CD4-positive, alpha-beta T cell treated with Interleukin-6 for 4 hours (primary cell): ENCODE measurements around the gene ADPRHL1.

Experiments
- DNase-seq: peaks from one replicate; pipeline ENCODE4 v3.0.0-alpha.2; 2020; ENCODE audit warnings: mixed read lengths

ADPRHL1 gene

DNA sequence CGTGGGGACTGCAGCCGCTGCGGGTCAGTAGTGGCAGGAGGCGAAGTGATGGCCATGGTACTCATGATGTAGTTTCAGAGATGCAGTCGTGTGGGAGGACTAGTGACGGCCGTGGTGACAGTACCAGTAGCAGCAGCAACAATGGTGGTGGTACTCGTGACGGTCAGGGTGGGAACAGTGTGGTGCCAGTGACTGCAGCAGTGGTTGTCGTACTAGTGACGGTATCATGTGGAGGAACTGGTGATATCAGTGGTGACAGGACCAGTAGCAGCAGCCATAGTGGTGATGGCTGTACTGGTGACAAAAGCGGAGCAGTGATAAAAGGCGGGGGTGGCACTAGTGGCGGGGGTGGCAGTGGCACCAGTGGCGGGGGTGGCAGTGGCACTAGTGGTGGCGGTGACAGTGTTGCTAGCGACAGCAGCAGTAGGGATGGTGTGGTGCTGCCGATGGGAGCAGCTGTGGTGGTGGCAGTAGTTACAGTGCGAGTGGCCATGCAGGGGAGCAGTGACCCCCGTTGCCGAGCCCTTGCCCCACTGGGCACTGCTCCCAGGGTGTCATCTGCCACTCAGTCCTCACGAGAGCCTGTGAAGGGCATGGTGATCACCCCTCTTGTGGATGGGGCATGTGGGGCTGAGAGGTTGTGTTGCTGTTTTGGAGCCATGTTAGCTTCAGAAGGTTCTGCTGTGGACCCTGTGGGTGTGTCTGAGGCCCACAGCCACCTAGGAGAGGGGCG lies 22.7 kb downstream of the ADPRHL1 start:
- no peak for DNase-seq

DNA sequence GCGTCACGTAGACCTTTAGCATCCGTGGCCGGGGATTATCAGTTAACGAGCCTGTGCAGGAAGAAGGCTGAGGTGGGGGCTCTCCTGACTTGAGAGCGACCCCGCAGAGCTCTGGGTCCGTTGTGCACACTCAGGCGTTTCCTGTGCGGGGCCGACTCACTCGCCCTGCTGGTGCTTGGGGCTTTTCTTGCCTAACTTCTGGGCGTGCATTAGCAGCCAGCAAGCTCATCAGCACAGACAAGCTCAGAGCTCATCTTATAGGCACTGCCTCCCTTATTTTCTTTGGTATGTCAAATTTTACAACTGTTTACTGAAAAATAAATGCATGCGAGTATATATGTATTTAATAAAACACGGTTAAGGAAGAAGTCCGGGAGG lies 23.7 kb downstream of the ADPRHL1 start:
- DNase-seq = no peak

DNA sequence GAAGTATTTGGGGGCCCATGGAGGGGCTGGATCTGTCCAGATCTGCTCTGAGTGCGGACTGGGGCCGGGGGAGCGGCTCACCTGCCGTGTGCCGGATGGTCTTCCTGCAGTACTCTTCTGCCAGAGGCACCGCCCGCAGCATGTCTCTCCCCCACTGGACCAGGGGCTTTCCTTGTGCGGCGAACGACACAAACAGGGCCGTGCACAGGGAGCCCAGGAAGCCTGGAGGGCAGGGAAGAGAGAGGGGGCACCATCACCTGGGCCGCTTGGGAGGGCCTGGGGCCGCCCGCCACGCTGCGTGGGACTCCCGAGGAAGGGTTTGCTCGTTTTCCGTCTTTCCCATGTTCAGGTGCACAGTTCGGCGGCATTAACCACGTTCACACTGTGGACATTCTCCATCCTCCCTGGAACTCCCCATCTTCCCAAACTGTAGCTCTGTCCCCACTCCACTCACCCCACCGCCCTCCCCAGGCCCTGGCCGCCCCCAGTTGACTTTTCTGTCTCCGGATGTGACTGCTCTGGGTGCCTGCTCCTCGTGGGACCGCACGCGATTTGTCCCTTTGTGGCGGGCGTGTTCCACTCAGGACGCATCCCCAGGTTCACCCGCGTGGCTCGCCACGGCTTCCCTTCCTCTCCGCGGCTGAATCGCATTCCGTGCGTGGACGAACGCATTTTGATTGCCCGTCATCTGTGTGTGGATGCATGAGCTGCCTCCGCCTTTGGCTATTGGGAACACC lies 24.2 kb downstream of the ADPRHL1 start:
- DNase-seq = no peak

DNA sequence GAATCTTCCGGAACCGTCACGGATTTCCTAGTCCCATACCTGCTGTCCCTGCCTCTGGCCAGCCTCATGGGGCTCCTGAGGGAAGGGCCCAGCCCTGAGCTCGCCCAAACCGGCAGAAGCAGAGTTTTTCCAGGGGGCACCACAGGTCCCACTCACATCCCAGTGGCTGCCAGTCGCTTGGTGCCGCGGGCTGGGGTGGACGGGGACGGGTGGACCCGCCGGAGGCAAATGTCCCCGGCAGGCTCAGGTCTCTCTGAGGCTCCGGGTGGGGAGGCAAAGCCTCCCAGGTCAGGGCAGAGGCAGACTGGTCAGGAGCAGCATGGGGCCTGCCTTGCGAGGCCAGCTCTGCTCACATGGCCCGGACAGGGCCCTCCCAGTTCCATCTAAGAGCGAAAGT lies 24.8 kb downstream of the ADPRHL1 start:
- no peak for DNase-seq

DNA sequence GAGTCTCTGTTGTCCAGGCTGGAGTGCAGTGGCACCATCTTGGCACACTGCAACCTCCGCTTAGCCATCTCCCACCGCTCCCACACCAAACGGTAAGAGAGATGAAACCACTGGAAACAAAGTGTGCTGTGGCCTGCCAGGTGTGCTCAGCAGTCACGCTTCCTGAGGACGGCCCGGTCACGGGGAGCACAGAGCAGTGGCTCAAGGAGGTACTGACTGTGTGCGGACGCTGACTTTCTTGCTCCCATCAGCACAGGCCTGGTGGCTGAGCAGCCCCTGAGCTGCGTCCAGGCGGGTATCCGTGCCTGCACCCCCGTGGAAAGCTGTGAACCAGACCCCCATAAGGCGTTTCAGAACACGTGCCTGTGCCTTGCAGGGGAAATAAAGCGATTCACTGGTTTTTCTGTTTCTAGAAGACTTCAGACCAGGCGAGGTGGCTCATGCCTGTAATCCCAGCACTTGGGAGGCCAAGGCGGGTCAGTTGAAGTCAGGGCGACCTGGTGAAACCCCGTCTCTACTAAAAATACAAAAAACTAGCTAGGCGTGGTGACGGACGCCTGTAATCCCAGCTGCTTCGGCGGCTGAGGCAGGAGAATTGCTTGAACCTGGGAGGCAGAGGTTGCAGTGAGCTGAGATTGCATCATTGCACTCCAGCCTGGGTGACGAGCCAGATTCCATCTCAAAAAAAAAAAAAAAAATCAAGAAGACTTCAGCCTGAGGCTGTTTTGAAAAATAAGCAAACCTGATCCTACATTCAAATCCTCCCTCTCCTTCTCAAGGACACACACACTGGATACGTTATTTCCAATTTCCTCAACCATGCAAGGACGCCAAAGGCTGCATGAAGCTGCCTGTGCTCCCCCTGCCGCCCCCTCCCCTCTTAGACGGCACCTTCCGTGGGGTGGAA lies 25.5 kb downstream of the ADPRHL1 start:
- DNase-seq = no peak

DNA sequence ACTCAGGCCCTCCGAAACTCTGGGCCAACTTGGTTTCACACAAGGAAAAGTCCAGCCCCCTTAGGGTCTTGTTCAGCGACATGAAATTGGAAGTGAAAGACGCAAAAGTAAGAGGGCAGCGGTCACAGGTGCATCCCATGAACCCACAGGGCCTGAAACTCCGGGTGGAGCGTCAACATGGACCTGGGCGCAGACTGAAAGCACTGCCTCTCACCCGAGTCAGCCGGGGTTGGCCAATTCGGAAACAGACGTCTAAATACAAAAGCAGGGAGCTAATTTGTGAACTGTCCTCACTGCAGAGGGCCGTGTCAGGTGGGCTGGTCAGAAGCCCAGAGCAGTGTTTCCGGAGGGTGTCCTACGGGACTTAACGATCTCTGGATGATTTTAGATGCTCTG lies 26.7 kb downstream of the ADPRHL1 start:
- DNase-seq = no peak

DNA sequence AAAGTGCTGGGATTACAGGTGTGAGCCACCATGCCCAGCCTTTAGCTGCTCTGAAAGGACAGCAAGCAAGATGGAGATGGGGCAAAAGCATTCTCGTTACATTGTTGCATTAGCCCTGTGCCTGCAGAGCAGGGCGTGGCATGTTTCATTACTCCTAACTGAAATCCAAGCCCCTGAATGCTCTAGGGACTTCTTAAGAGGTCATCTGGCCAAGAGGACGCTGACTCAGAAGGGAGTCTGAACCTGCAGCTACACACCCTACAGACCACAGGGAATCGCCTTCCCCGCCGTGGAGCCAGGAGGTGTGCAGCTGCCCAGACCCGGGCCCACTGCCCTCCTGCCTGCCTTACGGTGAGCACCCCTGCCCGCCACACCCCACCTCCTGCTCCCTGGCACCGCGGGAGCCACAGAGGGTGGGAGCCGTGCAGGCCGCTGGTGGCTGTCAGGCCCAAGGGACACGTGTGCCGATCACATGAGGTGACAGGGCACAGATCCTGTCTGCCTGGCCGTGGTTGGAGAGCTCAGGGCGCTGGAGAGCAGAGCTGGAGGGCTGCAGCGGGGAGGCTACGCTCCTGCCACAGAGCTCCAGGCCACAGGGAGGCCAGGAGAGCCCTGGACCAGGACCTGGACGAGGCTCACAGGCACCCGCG lies 27.2 kb downstream of the ADPRHL1 start:
- DNase-seq = no peak

DNA sequence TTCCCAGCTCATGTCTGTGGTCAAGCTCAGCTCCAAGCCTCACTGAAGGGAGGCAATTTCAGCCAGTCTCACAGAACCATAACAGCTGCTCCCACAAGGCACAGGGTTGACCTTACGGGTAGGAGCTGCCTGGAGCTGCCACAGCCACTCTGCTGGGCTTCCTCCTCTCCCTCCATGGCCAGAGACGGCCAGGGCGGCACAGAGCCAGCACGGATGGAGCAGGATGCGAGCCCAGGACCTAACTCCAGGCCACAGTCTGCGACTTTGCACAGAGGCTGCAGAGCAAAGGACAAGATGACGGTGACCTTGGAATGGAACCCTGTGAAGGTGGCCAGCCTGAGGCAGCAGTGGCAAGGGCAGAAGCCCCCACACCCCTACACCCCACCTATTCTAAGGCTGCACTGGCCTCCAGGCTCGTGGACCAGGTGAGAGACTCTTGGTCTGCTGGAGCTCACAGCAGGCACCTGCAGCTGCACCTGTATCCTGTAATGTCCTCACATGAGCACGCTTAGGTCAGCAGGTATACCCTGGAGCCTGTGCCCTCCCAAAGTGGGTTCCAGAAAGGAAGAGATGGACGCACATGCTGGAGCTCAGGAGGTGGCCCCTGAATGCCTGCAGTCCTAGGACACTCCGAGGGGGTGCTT lies 29.6 kb downstream of the ADPRHL1 start:
- DNase-seq = no peak

DNA sequence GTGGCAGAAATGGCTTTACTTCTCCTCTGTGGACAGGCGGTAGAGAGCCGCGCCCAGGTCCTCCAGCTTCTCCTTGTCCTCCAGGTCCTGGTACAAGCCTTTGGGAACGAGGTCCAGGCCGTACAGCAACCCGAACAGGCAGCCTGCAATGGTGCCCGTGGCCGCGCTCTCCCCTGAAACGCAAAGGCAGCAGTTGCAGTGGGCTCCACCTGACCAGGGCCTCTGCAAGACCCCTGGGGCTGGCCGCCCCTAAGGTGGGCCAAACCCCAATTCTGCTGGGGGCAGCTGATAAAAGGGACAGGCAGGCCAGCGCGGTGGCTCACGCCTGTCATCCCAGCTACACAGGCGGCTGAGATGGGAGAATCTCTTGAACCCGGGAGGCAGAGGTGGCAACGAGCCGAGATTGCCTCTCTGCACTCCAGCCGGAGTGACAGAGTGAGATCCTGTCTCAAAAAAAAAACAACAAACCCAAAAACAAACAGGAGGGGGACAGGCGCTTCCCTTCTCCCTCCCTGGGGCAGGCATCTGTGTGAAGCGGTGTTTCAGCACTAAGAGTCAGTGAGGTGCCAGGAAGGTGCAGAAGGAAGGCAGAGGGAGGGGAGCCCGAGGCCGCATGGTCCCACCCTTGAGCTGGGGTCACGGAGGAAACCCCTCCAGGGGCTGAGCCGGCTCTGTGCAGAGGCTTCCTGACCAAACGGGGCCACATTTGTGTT lies 30.3 kb downstream of the ADPRHL1 start:
- no peak for DNase-seq

DNA sequence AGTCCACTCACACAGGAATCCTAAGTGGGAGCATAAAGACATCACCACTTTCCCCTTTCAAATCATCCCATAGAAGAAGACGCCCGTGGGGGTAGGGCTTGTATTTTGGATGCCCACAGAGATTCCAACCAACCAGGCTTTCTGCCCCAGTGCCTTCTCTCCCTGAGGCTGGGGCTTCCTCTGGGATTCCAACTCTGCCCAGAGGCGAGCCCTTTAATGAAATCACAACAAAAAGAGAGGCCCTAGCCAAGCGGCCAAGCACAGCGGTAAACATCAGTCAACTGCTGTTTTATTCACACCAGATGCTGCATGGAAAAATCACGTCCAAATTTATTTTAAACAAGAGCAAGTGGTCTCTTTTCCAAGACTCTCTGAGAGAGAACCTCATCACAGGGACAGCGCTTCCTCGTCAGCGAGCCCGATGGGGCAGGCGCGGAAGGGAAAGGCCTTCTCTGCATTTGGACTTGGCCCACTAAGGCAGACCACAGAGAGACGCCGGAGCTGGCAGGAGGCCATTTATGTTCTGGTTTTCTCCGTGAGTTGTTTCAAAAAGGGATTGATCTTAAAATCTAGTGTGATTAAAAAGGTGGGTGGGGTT lies 31.5 kb downstream of the ADPRHL1 start:
- DNase-seq = no peak

DNA sequence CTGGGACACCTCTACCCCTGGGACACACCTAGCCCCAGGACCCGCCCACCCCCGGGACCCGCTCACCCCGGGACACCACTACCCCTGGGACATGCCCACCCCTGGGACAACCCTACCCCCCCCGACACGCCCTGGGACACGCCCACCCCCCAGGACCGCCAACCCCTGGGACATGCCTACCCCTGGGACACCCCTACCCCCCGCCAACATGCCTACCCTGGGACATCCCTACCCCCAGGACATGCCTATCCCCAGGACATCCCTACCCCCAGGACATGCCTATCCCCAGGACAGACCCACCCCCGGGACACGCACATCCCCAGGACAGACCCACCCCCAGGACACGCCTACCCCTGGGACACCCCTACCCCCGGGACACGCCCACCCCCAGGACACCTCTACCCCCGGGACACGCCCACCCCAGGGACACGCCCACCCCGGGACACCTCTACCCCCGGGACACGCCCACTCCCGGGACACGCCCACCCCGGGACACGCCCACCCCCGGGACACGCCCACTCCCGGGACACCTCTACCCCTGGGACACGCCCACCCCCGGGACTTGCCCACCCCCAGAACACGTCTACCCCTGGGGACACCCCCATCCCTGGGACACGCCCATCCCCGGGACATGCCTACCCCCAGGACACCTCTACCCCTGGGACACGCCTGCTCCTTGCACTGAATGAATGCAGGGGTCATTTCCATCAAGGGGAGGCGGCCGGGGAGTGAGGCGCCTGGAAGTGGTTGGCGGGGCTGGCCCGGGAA lies 32.3 kb downstream of the ADPRHL1 start:
- no peak for DNase-seq

DNA sequence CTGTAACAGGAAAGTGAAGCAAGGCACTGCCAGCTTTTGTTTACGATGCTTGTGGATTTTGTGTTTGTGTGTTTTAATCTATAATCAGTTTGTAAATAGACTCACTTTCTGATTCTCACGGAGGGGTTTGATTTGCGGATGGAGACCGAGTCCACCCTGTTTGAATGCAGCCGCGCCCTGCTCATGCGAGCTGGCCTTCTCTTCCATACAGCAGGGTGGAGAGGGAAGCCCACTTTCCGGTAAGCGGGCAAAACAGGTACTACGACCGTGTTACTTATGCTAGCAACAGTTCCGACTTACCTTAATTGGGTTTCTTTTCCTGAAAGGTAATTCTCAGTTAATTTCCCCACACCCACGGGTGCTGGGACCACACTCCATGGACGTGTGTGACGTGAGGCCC lies 33.1 kb downstream of the ADPRHL1 start:
- DNase-seq = no peak

DNA sequence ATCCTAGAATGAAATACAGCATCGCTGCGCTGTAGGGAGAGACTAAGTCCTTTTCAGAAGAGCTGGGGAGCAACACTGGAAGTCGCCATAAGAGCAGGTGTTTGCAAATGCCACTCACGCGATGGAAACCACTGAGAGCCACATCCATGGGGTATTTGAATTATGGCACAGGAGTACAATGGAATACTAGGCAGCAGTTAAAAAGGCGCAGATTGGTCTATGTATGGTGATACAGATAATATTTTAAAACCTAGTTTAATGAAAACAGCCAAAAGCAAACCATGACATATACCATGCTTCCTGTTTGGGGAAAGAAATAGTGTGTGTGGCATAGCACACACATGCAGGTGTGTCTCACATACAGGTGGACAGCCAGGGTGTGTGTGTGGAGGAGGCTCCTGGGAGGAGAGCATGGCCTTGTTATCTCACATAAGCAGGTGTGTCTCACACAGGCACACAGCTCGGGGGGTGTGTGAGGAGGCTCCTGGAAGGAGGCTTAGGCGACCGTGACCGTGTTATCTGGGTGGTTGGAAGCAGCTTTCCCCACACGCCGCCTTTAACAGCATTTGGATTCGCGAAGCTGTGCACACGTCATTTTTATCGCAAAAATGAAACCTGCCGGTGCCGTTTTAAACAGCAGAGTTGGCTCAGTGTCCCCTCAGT lies 33.6 kb downstream of the ADPRHL1 start:
- DNase-seq = no peak

DNA sequence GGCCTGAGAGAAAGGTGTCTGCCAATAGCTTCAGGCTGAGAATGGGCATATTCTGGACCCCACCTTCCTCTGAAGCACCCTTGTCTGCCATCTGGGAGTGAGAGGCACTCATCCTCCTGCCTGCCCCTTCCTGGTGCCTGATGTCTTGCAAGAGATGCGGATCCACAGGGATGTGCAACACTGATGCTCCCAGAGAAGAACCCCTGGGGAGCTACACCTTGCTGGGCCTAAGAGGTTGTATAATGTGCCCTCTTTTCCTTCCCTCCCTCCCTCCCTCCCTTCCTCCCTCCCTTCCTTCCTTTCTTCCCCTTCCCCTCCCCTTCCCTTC lies 34.6 kb downstream of the ADPRHL1 start:
- no peak for DNase-seq

DNA sequence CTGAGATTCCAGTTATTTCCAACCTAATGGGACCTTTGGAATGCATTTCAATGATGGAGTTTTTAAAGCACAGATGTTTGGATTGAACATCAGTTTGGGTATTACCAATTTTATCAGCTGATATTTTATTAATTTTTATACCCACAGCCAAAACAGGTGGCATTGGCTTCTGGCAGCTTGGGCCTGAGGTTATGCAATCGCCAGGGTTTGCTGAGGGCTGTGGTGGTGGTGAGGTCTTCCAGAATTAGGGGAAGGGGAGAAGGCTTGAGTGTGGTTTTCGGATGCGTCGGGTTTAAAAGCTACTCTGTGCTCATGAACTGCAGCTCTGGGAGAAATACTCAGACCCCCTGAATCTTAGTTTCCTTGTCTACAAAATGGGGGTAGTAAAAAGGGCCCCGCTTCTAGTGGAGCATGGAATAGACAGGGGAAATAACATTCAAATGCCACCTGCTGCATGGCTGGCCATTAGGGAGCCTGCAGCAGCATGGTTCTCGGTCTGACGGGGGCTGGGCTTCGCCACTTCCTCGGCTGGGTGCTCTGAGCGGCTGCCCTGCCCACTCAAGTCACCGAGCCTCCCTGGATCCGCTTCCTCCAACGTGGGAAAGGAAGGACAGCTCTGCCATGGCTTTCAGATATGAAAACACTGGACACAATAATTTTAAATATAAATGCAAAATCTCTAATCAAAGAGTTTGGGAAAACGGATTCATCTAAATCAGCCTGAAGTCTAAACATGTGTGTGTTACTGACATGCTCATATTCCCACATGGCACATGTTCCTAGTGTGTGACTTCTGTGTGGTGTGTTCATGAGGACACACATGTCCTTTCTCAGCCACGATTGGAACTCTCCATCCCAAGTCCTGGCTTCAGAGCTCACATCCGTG lies 35.2 kb downstream of the ADPRHL1 start:
- DNase-seq = no peak

DNA sequence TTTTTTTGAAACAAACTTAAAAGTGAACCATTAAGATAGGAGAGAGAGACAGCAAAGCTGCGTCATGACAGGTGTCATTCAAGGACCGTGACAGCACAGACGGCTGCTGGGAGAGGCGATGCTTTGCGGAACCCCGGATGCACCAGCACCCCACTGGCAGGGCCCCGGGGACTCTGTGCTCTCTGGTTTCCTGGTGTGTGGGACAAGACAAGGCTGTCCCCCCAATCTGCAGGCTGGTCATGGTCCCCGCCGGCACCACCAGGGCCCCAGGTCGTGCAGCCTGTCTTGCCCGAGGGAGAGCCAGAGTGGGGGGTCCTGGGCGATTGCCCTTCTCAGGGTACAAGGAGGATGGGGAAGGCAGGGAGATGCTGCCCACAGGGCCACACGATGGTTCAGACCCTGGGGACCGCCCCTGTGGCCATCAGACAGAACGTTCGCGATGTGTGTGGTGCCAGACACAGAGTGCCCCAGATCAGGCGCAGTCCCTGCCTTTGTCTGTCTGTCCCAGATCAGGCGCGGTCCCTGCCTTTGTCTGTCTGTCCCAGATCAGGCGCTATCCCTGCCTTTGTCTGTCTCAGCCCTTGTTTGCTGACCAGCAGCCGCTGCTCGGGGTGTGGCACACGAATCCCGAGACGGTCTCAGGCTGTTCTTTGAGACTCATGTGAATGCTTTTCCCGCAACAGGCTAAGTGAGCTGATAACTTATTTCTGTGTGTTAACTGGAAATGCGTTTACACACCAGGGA lies 36.1 kb downstream of the ADPRHL1 start:
- DNase-seq = no peak

DNA sequence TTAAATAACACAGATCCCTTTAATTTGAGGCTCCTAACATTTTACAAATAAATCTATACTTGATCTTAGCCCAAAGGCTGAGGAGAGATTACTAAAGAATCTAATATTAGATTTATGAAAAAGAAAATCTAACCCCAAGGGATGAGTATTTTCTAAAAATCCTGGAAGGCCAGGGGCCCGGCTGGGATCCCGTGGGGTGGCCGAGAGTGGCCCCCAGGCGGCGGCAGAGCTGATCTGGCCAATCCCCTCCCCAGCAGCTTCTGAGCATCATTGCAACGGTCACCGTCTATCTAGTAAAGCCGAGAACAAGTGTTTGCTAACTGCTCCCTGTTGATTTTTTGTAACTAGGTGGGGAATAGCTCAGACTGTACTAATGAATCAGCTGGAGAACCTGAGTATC lies 37.5 kb downstream of the ADPRHL1 start:
- DNase-seq = no peak

DNA sequence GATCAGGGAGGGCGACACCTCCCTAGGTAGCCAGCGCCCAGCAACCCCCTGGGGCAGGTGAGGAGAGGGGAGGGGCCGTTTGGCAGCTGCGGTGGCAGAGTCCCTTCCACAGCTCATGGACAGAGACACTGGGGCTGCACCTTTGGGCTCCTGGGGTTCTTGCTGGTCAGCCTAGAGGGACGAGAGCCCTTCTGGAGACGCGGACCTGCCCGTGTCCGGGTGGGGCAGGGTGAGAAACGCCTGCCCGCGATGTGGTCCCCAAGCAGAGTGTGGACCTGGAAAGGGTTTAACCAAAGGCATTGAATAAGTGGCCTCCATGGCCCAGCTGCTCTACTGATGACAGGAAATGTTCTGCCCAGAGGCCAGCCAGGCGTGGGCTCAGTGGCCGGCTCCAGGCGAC lies 38.3 kb downstream of the ADPRHL1 start:
- no peak for DNase-seq
